IMR-90 (cell line): Measurements from ENCODE around the gene GCC1. TPM values are rescaled to one million over a fixed set of nuclear protein-coding genes. Genes with fewer than 3 reads are reported as not detected.

Experiments
- ATAC-seq: fragments of 200-7000 bp; cut with Tn5 transposase; 2 replicates; pipeline ENCODE4 v1.9.1; 2020; ENCODE audit warnings: low read depth, mild to moderate bottlenecking, moderate library complexity
- BruUV-seq: library from RNA; stranded (reverse); fragments of 400-500 nt; replicated peaks from 2 replicates; lab custom pipeline; 2021; lab: Mats Ljungman, UMichigan
- CTCF ChIA-PET: fragments of 300-600 bp; formaldehyde crosslinking; extraction: SDS; loops from one replicate; lab custom pipeline; 2021; ENCODE audit warnings: antibody characterized with exemption; lab: Yijun Ruan, JAX
- POLR2A ChIA-PET: fragments of 300-600 bp; sonication (Branson Sonifier 250); formaldehyde crosslinking; loops from one replicate; lab custom pipeline; 2022; ENCODE audit warnings: antibody characterized with exemption; ENCODE audit not compliant: unreplicated experiment; lab: Charles Lee
- DNase-seq: peaks from one replicate; pipeline ENCODE4 v3.0.0; 2013
- H2AFZ ChIP-seq: replicated peaks from 2 replicates; pipeline ENCODE3; 2013; ENCODE audit warnings: low read length, mild to moderate bottlenecking; ENCODE audit not compliant: poor library complexity
- H2AK5ac ChIP-seq: 2 replicates; pipeline ENCODE4 v1.6.1; 2013; ENCODE audit warnings: low read depth, low read length, inconsistent platforms
- H2AK9ac ChIP-seq: replicated peaks from 2 replicates; pipeline ENCODE3; 2013; ENCODE audit warnings: mild to moderate bottlenecking, low read depth, low read length, moderate library complexity; ENCODE audit not compliant: poor library complexity
- H2BK120ac ChIP-seq: 2 replicates; pipeline ENCODE4 v1.6.1; 2013; ENCODE audit warnings: low read depth, low read length, inconsistent platforms
- H2BK15ac ChIP-seq: 3 replicates; pipeline ENCODE4 v1.6.1; 2013; ENCODE audit warnings: low read depth, low read length, inconsistent platforms
- H2BK20ac ChIP-seq: 2 replicates; pipeline ENCODE4 v1.6.1; 2013; ENCODE audit warnings: low read depth, mild to moderate bottlenecking, inconsistent platforms, low read length, moderate library complexity
- H2BK5ac ChIP-seq: 2 replicates; pipeline ENCODE4 v1.6.1; 2013; ENCODE audit warnings: mild to moderate bottlenecking, low read depth, low read length, inconsistent platforms; ENCODE audit not compliant: poor library complexity, severe bottlenecking
- H3K14ac ChIP-seq: replicated peaks from 2 replicates; pipeline ENCODE4 v1.6.1; 2013; ENCODE audit warnings: low read depth, low read length, inconsistent platforms
- H3K18ac ChIP-seq: 2 replicates; pipeline ENCODE4 v1.6.1; 2013; ENCODE audit warnings: low read depth, low read length, control low read depth
- H3K23ac ChIP-seq: 2 replicates; pipeline ENCODE4 v1.6.1; 2013; ENCODE audit warnings: low read depth, low read length, inconsistent platforms
- H3K27ac ChIP-seq: 2 replicates; pipeline ENCODE4 v1.5.1; 2013; ENCODE audit warnings: mild to moderate bottlenecking, control low read depth, low read length; ENCODE audit not compliant: insufficient read depth
- H3K27me3 ChIP-seq: 2 replicates; pipeline ENCODE4 v1.6.1; 2013; ENCODE audit warnings: low read length; ENCODE audit not compliant: control insufficient read depth, insufficient read depth
- H3K36me3 ChIP-seq: 2 replicates; pipeline ENCODE4 v1.6.1; 2013; ENCODE audit warnings: low read length, mixed read lengths; ENCODE audit not compliant: control insufficient read depth, insufficient read depth
- H3K4ac ChIP-seq: 2 replicates; pipeline ENCODE4 v1.6.1; 2013; ENCODE audit warnings: low read depth, low read length, inconsistent platforms
- H3K4me1 ChIP-seq: 2 replicates; pipeline ENCODE4 v1.6.1; 2013; ENCODE audit warnings: low read length, mixed read lengths; ENCODE audit not compliant: control insufficient read depth, insufficient read depth
- H3K4me2 ChIP-seq: 2 replicates; pipeline ENCODE4 v1.6.1; 2013; ENCODE audit warnings: low read depth, mild to moderate bottlenecking, control low read depth, low read length, moderate library complexity
- H3K4me3 ChIP-seq: 2 replicates; pipeline ENCODE4 v1.5.1; 2013; ENCODE audit warnings: low read depth, mild to moderate bottlenecking, control low read depth, low read length, moderate library complexity; ENCODE audit not compliant: insufficient read depth
- H3K56ac ChIP-seq: 2 replicates; pipeline ENCODE4 v1.6.1; 2013; ENCODE audit warnings: low read length, inconsistent platforms; ENCODE audit not compliant: insufficient read depth; ENCODE audit errors: extremely low read depth
- H3K79me1 ChIP-seq, 2 experiments: 2 replicates each; pipeline ENCODE4 v1.6.1; 2013; ENCODE audit warnings: low read length in 2 of 2, inconsistent platforms in 1 of 2, low read depth in 1 of 2
- H3K9ac ChIP-seq: 2 replicates; pipeline ENCODE4 v1.6.1; 2013; ENCODE audit warnings: low read depth, low read length, control low read depth
- H3K9me1 ChIP-seq: 2 replicates; pipeline ENCODE4 v1.6.1; 2013; ENCODE audit warnings: low read length, inconsistent platforms; ENCODE audit not compliant: insufficient read depth
- H3K9me3 ChIP-seq: 2 replicates; pipeline ENCODE4 v1.6.1; 2013; ENCODE audit warnings: low read length; ENCODE audit not compliant: control insufficient read depth, insufficient read depth
- H4K20me1 ChIP-seq: 2 replicates; pipeline ENCODE4 v1.6.1; 2013; ENCODE audit warnings: low read length, inconsistent platforms; ENCODE audit not compliant: insufficient read depth
- H4K5ac ChIP-seq: 2 replicates; pipeline ENCODE4 v1.6.1; 2013; ENCODE audit warnings: mild to moderate bottlenecking, low read depth, low read length, control low read depth
- H4K8ac ChIP-seq, 2 experiments: 2 replicates each; pipeline ENCODE4 v1.6.1; 2013; ENCODE audit warnings: low read depth in 2 of 2, low read length in 2 of 2, control low read depth in 1 of 2, inconsistent platforms in 1 of 2
- H4K91ac ChIP-seq: 2 replicates; pipeline ENCODE4 v1.6.1; 2013; ENCODE audit warnings: low read depth, low read length, inconsistent platforms; ENCODE audit not compliant: insufficient read depth
- BHLHE40 ChIP-seq: fragments of 150-350 bp; IDR thresholded peaks from 2 replicates; pipeline ENCODE4 v1.6.1; 2016; ENCODE audit warnings: mild to moderate bottlenecking, low read depth, low read length
- CEBPB ChIP-seq: IDR thresholded peaks from 2 replicates; pipeline ENCODE4 v1.6.1; 2012; ENCODE audit warnings: low read depth, low read length, improper control_type of control experiment
- CHD1 ChIP-seq: IDR thresholded peaks from 2 replicates; pipeline ENCODE4 v1.6.1; 2012; ENCODE audit warnings: low read depth, low read length, improper control_type of control experiment
- ELK1 ChIP-seq: fragments of 150-350 bp; IDR thresholded peaks from 2 replicates; pipeline ENCODE4 v1.6.1; 2016; ENCODE audit warnings: low read depth, mild to moderate bottlenecking, low read length, moderate library complexity, borderline replicate concordance
- MAFK ChIP-seq: IDR thresholded peaks from 2 replicates; pipeline ENCODE4 v1.6.1; 2012; ENCODE audit warnings: low read depth, low read length, improper control_type of control experiment
- MAZ ChIP-seq: IDR thresholded peaks from 2 replicates; pipeline ENCODE4 v1.6.1; 2012; ENCODE audit warnings: low read depth, mild to moderate bottlenecking, low read length, improper control_type of control experiment, moderate library complexity, borderline replicate concordance
- MXI1 ChIP-seq: IDR thresholded peaks from 2 replicates; pipeline ENCODE4 v1.6.1; 2012; ENCODE audit warnings: low read depth, mild to moderate bottlenecking, low read length, moderate library complexity, borderline replicate concordance
- NFE2L2 ChIP-seq: fragments of 150-350 bp; IDR thresholded peaks from 2 replicates; pipeline ENCODE4 v1.6.1; 2016; ENCODE audit warnings: low read depth, mild to moderate bottlenecking, low read length
- POLR2A ChIP-seq: IDR thresholded peaks from 2 replicates; pipeline ENCODE4 v1.6.1; 2012; ENCODE audit warnings: mild to moderate bottlenecking, low read depth, low read length
- RAD21 ChIP-seq: IDR thresholded peaks from 2 replicates; pipeline ENCODE4 v1.6.1; 2012; ENCODE audit warnings: low read length, improper control_type of control experiment
- RCOR1 ChIP-seq: IDR thresholded peaks from 2 replicates; pipeline ENCODE4 v1.6.1; 2012; ENCODE audit warnings: mild to moderate bottlenecking, low read length, improper control_type of control experiment; ENCODE audit not compliant: insufficient replicate concordance
- RFX5 ChIP-seq: IDR thresholded peaks from 2 replicates; pipeline ENCODE4 v1.8.0; 2012; ENCODE audit warnings: low read depth, mild to moderate bottlenecking, low read length, moderate library complexity
- SMC3 ChIP-seq: fragments of 150-350 bp; IDR thresholded peaks from 2 replicates; pipeline ENCODE4 v1.6.1; 2016; ENCODE audit warnings: low read depth, mild to moderate bottlenecking, antibody characterized with exemption, low read length, moderate library complexity
- USF2 ChIP-seq: fragments of 150-350 bp; IDR thresholded peaks from 2 replicates; pipeline ENCODE4 v1.6.1; 2017; ENCODE audit warnings: mild to moderate bottlenecking, antibody characterized with exemption, low read length, low read depth
- WGBS, 2 experiments: methylation state at CpG; one replicate each; pipeline versions ENCODE4 v1.1.5 to v1.1.7; 2013; ENCODE audit warnings: missing lambda C conversion rate in 2 of 2; ENCODE audit not compliant: insufficient read length in 1 of 2; ENCODE audit errors: extremely low coverage in 2 of 2; 5-methylcytosine and 5-hydroxymethylcytosine counted together
- dilution Hi-C: fragments of 300-500 bp; cut with HindIII; formaldehyde crosslinking; loops from one replicate; pipeline ENCODE4 v1.14.3; 2018; ENCODE audit warnings: low sequenced_read_pairs; ENCODE audit not compliant: unreplicated experiment
- in situ Hi-C: fragments of 300-500 bp; cut with MboI; formaldehyde crosslinking; loops from 3 replicates; pipeline ENCODE4 v1.14.3; 2019; ENCODE audit warnings: low sequenced_read_pairs, inconsistent platforms, mixed read lengths
- intact Hi-C: fragments of 100-400 bp; cut with micrococcal nuclease; formaldehyde crosslinking; loops from 2 replicates; pipeline ENCODE4 v1.10.0; 2022
- polyA plus RNA-seq, 3 experiments: library from polyadenylated mRNA; depleted of rRNA; stranded (reverse); fragments of >200 nt; gene quantifications; 2 replicates each; pipeline ENCODE4 v1.2.3, GENCODE V29; 2012; ENCODE audit warnings: low replicate concordance in 1 of 3
- total RNA-seq: library from RNA; depleted of rRNA; stranded (reverse); fragments of >200 nt; gene quantifications from 2 replicates; pipeline ENCODE4 v1.2.3, GENCODE V29; 2012
- TF ChIP-seq, protein P1 (sequence below): conservative IDR thresholded peaks from 2 replicates; pipeline ENCODE4 v1.5.1; 2012; ENCODE audit warnings: mild to moderate bottlenecking, low read depth, low read length, improper control_type of control experiment

GCC1 gene
- total and polyA plus RNA-seq, 2 of the 4 experiments (the other 2 are of a cell fraction), result 6.1 to 22.9 TPM

GRCh38 chr7:127535546-127536393 lies 49.6 kb downstream of the GCC1 start:
- Histone ChIP-seq H2BK20ac (no peak overlapping the region), H2BK120ac (no peak overlapping the region), H3K4me1 (no peaks in the 10 kb centered on the region), H3K56ac (no peak overlapping the region), H3K79me1 (no peaks in the 10 kb centered on the region), H3K4me2 (no peak overlapping the region), H3K4ac (no peak overlapping the region), H3K14ac (no peak overlapping the region), H3K4me3 (no peak overlapping the region), H2AK9ac (no peak overlapping the region), H4K5ac (no peak overlapping the region), H4K8ac (no peak overlapping the region), H3K18ac (no peak overlapping the region), H4K20me1 (no peaks in the 10 kb centered on the region), H3K27me3 (peaks cover 25% of the 10 kb centered on the region), H3K9me3 (no peaks in the 10 kb centered on the region), H3K9me1 (no peaks in the 10 kb centered on the region), H2BK15ac (no peak overlapping the region), H4K91ac (no peak overlapping the region), H2AK5ac (no peak overlapping the region), H3K9ac (no peak overlapping the region), H3K23ac (no peak overlapping the region), H2BK5ac (no peak overlapping the region), H2AFZ (no peak overlapping the region), H3K36me3 (no peaks in the 10 kb centered on the region), H3K27ac (no peak overlapping the region)
- no peak for ATAC-seq
- intact Hi-C loops (no loop called here), dilution Hi-C loops (no loop called here), in situ Hi-C loops (no loop called here)
- 77% methylated on average over 3 of the region's 11 CpGs; no CpG with 5 or more reads in 1 of the 2 experiments for WGBS, 2 experiments
- ChIA-PET POLR2A (no interaction called here), CTCF (no interaction called here)
- no peak for DNase-seq
- no TSS peak for BruUV-seq
- no peak for TF ChIP-seq MXI1
- TF ChIP-seq MAFK, result no peak
- no peak for TF ChIP-seq CHD1
- no peak for TF ChIP-seq RCOR1
- TF ChIP-seq USF2, result no peak
- TF ChIP-seq ELK1, result no peak
- no peak for TF ChIP-seq RAD21
- TF ChIP-seq NFE2L2, result no peak
- TF ChIP-seq, protein P1, sequence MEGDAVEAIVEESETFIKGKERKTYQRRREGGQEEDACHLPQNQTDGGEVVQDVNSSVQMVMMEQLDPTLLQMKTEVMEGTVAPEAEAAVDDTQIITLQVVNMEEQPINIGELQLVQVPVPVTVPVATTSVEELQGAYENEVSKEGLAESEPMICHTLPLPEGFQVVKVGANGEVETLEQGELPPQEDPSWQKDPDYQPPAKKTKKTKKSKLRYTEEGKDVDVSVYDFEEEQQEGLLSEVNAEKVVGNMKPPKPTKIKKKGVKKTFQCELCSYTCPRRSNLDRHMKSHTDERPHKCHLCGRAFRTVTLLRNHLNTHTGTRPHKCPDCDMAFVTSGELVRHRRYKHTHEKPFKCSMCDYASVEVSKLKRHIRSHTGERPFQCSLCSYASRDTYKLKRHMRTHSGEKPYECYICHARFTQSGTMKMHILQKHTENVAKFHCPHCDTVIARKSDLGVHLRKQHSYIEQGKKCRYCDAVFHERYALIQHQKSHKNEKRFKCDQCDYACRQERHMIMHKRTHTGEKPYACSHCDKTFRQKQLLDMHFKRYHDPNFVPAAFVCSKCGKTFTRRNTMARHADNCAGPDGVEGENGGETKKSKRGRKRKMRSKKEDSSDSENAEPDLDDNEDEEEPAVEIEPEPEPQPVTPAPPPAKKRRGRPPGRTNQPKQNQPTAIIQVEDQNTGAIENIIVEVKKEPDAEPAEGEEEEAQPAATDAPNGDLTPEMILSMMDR, result no peak
- no peak for TF ChIP-seq SMC3
- no peak for TF ChIP-seq CEBPB
- TF ChIP-seq MAZ, result no peak
- TF ChIP-seq BHLHE40, result no peak
- TF ChIP-seq RFX5, result no peak
- TF ChIP-seq POLR2A, result no peak
